Loucy (cell line): Measurements from ENCODE around the gene LCE3C.

Source experiments
- H2AFZ ChIP-seq: fragments of 200-600 bp; sonication (generic); 2 replicates; pipeline ENCODE4 v1.6.0; 2016; ENCODE audit warnings: antibody characterized with exemption, mild to moderate bottlenecking, low read length, moderate library complexity
- H3F3A ChIP-seq: fragments of 200-600 bp; 2 replicates; pipeline ENCODE4 v1.6.0; 2016; ENCODE audit warnings: antibody characterized with exemption, low read depth, mild to moderate bottlenecking
- H3K27me3 ChIP-seq: fragments of 200-600 bp; sonication (generic); 2 replicates; pipeline ENCODE4 v1.6.1; 2014; ENCODE audit warnings: low read length, mild to moderate bottlenecking; ENCODE audit not compliant: insufficient read depth, poor library complexity, severe bottlenecking
- H3K36me3 ChIP-seq: fragments of 200-600 bp; sonication (generic); 2 replicates; pipeline ENCODE4 v1.6.1; 2016; ENCODE audit warnings: low read length; ENCODE audit not compliant: insufficient read depth
- H3K4me1 ChIP-seq: fragments of 200-600 bp; sonication (generic); 2 replicates; pipeline ENCODE4 v1.5.1; 2014; ENCODE audit warnings: low read length, mild to moderate bottlenecking; ENCODE audit not compliant: insufficient read depth, poor library complexity, severe bottlenecking
- H3K4me2 ChIP-seq: fragments of 200-600 bp; sonication (generic); 2 replicates; pipeline ENCODE4 v1.6.0; 2014; ENCODE audit warnings: antibody characterized with exemption, low read length, low read depth, mild to moderate bottlenecking; ENCODE audit not compliant: poor library complexity, severe bottlenecking
- H3K4me3 ChIP-seq: fragments of 200-600 bp; sonication (generic); 2 replicates; pipeline ENCODE4 v1.5.1; 2014; ENCODE audit warnings: low read length, mild to moderate bottlenecking, mixed read lengths; ENCODE audit not compliant: poor library complexity, severe bottlenecking
- H3K79me2 ChIP-seq: fragments of 200-600 bp; sonication (generic); 2 replicates; pipeline ENCODE4 v1.6.1; 2014; ENCODE audit warnings: low read length; ENCODE audit not compliant: insufficient read depth
- H3K9ac ChIP-seq: fragments of 200-600 bp; sonication (generic); 2 replicates; pipeline ENCODE4 v1.6.0; 2014; ENCODE audit warnings: mild to moderate bottlenecking, low read depth, low read length, moderate library complexity; ENCODE audit not compliant: poor library complexity, severe bottlenecking
- H3K9me2 ChIP-seq: fragments of 200-600 bp; sonication (generic); replicated peaks from 2 replicates; pipeline ENCODE4 v1.6.1; 2016; ENCODE audit warnings: low read depth, low read length, mixed read lengths
- H3K9me3 ChIP-seq: fragments of 200-600 bp; sonication (generic); 2 replicates; pipeline ENCODE4 v1.6.1; 2014; ENCODE audit warnings: mild to moderate bottlenecking, antibody characterized with exemption, low read length, low read depth; ENCODE audit not compliant: insufficient read depth
- H4K20me1 ChIP-seq: fragments of 200-600 bp; sonication (generic); 2 replicates; pipeline ENCODE4 v1.6.0; 2014; ENCODE audit warnings: antibody characterized with exemption, low read length, mild to moderate bottlenecking; ENCODE audit not compliant: insufficient read depth, poor library complexity, severe bottlenecking
- EZH2phosphoT487 ChIP-seq: fragments of 200-600 bp; IDR thresholded peaks from 2 replicates; pipeline ENCODE4 v1.6.1; 2018; ENCODE audit warnings: antibody characterized with exemption, mild to moderate bottlenecking, moderate library complexity, borderline replicate concordance
- TF ChIP-seq, protein P1 (sequence below): fragments of 200-600 bp; sonication (generic); conservative IDR thresholded peaks from 2 replicates; pipeline ENCODE4 v1.5.1; 2014; ENCODE audit warnings: mild to moderate bottlenecking, antibody characterized with exemption, low read length

Gene LCE3C

DNA sequence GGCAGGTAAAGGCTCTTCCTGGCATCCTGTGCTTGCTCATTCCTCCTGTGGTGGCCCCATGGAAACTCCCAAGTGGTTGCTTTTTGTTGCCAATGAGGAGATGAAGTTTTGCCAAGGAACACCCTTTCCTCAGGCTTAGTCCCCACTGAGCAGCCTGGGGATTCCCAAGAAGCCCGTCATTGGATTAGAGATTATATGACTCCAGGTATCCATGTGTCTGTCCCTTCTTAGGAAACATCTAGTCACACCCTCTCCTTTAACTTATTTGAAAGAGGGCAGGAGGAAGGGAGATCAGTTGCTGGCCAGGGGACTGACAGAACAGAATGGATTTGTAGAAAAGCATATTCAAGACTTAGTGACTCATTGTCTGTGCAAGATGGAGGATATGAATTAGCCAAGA, 26.7 kb downstream of the LCE3C start:
- no peaks in the 10 kb centered on the region for H3K9me2 ChIP-seq
- H3K9ac ChIP-seq = no peak overlapping the region
- H3K79me2 ChIP-seq = no peaks in the 10 kb centered on the region
- H3K36me3 ChIP-seq = no peaks in the 10 kb centered on the region
- no peak overlapping the region for H3K4me2 ChIP-seq
- TF ChIP-seq EZH2phosphoT487 = no peak
- TF ChIP-seq, protein P1, sequence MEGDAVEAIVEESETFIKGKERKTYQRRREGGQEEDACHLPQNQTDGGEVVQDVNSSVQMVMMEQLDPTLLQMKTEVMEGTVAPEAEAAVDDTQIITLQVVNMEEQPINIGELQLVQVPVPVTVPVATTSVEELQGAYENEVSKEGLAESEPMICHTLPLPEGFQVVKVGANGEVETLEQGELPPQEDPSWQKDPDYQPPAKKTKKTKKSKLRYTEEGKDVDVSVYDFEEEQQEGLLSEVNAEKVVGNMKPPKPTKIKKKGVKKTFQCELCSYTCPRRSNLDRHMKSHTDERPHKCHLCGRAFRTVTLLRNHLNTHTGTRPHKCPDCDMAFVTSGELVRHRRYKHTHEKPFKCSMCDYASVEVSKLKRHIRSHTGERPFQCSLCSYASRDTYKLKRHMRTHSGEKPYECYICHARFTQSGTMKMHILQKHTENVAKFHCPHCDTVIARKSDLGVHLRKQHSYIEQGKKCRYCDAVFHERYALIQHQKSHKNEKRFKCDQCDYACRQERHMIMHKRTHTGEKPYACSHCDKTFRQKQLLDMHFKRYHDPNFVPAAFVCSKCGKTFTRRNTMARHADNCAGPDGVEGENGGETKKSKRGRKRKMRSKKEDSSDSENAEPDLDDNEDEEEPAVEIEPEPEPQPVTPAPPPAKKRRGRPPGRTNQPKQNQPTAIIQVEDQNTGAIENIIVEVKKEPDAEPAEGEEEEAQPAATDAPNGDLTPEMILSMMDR = no peak
- no peaks in the 10 kb centered on the region for H3K9me3 ChIP-seq
- H3K27me3 ChIP-seq = no peaks in the 10 kb centered on the region
- H4K20me1 ChIP-seq = no peaks in the 10 kb centered on the region
- no peak overlapping the region for H2AFZ ChIP-seq
- H3K4me1 ChIP-seq = no peaks in the 10 kb centered on the region
- no peak overlapping the region for H3K4me3 ChIP-seq
- H3F3A ChIP-seq = no peaks in the 10 kb centered on the region

- H3K79me2 ChIP-seq = no peaks in the 10 kb centered on the region
- no peak overlapping the region for H3K9ac ChIP-seq
- H3K4me3 ChIP-seq = no peak overlapping the region
- H3F3A ChIP-seq = no peaks in the 10 kb centered on the region
- no peaks in the 10 kb centered on the region for H3K4me1 ChIP-seq
- H2AFZ ChIP-seq = no peak overlapping the region
- TF ChIP-seq, protein P1 = no peak
- TF ChIP-seq EZH2phosphoT487 = no peak
- no peak overlapping the region for H3K4me2 ChIP-seq
- H3K27me3 ChIP-seq = no peaks in the 10 kb centered on the region
- no peaks in the 10 kb centered on the region for H4K20me1 ChIP-seq
- H3K9me2 ChIP-seq = no peaks in the 10 kb centered on the region
- no peaks in the 10 kb centered on the region for H3K36me3 ChIP-seq
- H3K9me3 ChIP-seq = no peaks in the 10 kb centered on the region
These were observed 30.6 kb downstream of the LCE3C start for GRCh38 chr1:152630596-152630995.

- Histone ChIP-seq H3K79me2 (no peaks in the 10 kb centered on the region), H3K9me2 (no peaks in the 10 kb centered on the region), H3K36me3 (no peaks in the 10 kb centered on the region), H3K4me1 (no peaks in the 10 kb centered on the region), H2AFZ (no peak overlapping the region), H3K27me3 (no peaks in the 10 kb centered on the region), H3K4me3 (no peak overlapping the region), H3K9ac (no peak overlapping the region), H3K4me2 (no peak overlapping the region), H4K20me1 (no peaks in the 10 kb centered on the region), H3F3A (no peaks in the 10 kb centered on the region), H3K9me3 (no peaks in the 10 kb centered on the region)
- TF ChIP-seq, protein P1 = no peak
- no peak for TF ChIP-seq EZH2phosphoT487
These were observed 40.3 kb downstream of the LCE3C start for GRCh38 chr1:152640351-152640750.
